ENCODE data around the gene SCAPER.

The SCAPER gene

DNA sequence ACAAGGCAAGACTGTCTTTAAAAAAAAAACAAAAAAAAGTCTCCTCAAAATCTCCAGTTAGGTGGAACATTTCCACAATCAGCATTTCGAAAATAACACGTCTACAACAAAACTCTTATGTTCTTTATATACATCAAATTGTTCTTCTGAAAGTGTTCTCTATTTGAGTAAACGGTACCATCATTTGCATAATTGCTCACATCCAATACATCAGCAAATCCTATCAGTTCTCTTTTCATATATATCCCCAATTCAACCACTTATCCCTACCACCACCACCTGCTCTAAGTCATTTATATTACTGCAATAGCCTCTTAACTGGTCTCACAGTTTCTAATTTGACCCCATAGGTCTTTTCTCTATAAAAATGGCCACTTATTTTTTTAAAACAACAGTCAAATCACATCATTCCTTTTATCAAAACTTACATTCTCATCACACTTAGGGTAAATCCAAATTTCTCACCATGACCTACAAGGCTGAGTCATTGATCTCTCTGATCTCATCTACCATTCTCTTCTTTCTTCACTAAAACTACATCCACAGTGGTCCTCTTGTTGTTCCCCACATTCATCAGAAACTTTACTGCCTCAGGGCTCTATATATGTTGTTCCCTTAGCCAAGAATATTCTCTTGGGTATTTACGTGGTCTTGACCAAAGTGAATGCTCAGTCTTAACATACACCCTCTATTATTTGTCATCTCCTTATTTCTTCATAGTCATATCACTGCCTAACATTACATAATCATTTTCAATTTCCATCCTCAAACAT is 237.0 kb downstream of the SCAPER start:
- DNase-seq (ENCODE audit: low read depth) = no peak

- DNase-seq (ENCODE audit: low read depth) = no peak
These were observed 240.2 kb downstream of the SCAPER start for GRCh38 chr15:76664895-76665294.

- DNase-seq (ENCODE audit: low read depth) = no peak
These were observed 240.7 kb downstream of the SCAPER start for GRCh38 chr15:76664411-76664810.

DNA sequence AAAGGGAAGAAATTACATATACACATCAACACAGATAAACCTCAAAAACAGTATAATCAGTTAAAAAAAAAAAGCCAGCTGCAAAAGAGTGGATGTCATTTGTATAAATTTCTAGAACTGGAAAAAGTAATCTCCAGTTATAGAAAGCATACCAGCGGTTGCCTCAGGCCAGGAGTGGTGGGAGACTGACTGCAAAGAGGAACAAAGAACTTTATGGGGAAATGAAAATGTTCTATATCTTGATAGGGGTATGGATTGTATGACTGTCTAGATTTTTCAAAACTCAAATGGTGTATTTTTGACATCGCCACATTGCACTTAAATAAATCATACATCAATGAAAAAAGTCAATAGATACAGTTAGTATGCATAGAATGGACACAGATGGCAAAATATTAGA is 241.6 kb downstream of the SCAPER start:
- DNase-seq (ENCODE audit: low read depth) = no peak

- no peak for DNase-seq (ENCODE audit: low read depth)
These were observed 256.3 kb downstream of the SCAPER start for GRCh38 chr15:76648732-76649444.

DNA sequence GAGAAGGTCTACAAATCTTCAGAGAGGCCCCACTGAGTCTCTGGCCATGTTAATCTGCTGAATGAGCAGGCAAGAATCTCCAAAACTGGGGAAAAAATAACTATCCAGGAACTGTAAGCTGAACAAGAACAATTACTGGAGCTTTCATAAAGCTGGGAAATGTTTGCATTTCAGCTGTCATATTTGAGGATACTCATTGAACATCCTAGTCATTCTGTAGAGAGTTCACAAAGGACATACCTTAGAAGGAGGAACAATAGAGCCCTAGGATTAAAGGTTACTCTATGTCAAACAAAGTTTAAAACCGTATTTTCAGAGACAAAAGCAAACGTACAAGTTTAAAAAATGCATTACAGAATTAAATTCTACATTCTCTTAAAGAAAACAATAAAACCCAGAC is 257.5 kb downstream of the SCAPER start:
- no peak for DNase-seq (ENCODE audit: low read depth)

DNA sequence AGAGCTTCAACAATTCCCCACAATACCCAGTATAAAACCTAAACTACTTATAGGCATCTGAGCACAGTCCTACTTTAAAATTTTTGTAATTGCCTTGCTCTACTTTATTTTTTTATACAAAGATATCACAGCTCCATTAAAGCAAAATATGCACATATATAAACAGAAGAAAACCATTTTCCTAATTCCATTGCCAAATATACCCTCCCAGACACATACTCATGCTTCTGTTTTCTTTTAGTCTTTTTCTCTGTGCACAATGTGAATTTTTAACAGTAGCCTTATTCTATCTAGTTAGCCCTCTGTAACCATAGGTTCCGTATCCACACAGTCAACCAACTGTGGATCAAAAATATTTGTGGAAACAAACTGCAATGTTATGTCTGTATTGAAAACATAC is 260.5 kb downstream of the SCAPER start:
- DNase-seq (ENCODE audit: low read depth) = no peak

DNA sequence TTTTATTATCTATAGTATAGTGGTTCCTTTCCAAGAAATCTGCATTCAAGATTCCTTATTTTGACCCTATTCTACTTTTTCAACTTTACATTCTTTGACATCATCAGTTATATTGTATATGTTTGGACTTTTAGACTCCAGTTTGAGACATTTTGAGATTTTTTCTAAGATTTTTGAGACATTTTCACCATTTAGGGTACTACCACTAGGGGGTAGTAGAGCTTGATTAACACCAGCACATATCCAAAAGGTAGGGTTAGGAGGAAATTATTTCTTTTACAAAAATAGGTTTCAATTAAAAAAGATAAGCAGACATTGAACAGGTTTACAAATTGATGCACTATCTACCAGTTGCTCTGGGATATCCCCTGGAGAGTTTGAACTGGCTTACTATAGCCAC is 262.5 kb downstream of the SCAPER start:
- DNase-seq (ENCODE audit: low read depth) = no peak

GRCh38 chr15:76637166-76637565 is 268.0 kb downstream of the SCAPER start:
- no peak for DNase-seq (ENCODE audit: low read depth)

DNA sequence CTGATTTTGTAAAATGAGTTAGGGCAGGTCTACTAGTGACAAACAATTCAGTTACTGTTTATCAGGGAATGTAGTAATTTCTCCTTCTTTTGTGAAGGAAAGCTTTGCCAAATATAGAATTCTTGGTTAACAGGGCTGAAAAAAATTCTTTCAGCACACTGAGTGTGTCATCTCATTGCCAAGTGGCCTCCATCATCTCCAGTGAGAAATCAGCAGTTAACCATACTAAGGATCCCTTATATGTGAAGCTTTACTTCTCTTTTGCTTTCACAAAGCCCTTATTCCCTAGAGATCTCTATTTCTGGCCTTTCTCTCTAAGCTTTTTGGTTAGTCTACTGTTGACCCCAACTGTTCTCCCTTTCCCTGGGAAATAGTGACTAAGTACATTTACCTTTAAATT is 269.1 kb downstream of the SCAPER start:
- no peak for DNase-seq (ENCODE audit: low read depth)

- DNase-seq (ENCODE audit: low read depth) = no peak
These were observed 278.5 kb downstream of the SCAPER start for GRCh38 chr15:76626611-76627010.

DNA sequence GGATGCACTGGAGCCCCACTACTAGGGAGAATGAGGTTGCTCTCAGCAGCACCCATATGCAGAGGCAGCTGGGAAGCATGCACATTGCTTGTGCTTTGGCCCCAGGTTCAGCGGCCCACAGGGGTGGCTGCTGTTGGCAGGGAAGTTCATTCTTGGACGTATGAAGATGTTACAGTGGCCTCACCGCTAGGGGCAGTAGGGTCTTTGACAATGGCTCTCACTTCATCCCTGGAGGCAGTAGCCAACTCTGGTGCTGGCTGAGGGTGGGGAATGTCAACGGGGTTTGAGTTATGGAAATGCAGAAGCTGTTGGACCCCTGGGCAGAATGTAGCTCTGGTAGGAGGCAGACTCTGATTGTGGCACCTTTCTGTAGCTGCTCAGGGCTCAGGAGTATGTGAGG is 279.9 kb downstream of the SCAPER start:
- DNase-seq (ENCODE audit: low read depth) = no peak

DNA sequence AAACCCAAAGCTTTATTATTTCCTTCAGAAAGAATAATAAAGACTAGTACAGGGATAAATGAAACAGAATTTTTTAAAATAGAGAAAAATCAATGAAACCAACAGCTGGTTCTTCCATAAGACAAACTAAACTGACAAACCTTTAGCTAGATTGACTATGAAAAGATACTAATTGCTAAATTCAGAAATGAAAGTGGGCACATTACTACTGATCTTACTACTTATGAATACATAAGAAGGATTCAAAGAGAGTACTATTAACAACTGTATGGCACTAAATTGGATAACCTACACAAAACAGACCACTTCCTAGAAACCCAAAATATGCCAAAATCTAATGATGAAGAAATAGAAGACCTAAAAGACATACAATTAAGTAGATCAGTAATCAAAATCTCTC is 290.4 kb downstream of the SCAPER start:
- DNase-seq (ENCODE audit: low read depth) = no peak

DNA sequence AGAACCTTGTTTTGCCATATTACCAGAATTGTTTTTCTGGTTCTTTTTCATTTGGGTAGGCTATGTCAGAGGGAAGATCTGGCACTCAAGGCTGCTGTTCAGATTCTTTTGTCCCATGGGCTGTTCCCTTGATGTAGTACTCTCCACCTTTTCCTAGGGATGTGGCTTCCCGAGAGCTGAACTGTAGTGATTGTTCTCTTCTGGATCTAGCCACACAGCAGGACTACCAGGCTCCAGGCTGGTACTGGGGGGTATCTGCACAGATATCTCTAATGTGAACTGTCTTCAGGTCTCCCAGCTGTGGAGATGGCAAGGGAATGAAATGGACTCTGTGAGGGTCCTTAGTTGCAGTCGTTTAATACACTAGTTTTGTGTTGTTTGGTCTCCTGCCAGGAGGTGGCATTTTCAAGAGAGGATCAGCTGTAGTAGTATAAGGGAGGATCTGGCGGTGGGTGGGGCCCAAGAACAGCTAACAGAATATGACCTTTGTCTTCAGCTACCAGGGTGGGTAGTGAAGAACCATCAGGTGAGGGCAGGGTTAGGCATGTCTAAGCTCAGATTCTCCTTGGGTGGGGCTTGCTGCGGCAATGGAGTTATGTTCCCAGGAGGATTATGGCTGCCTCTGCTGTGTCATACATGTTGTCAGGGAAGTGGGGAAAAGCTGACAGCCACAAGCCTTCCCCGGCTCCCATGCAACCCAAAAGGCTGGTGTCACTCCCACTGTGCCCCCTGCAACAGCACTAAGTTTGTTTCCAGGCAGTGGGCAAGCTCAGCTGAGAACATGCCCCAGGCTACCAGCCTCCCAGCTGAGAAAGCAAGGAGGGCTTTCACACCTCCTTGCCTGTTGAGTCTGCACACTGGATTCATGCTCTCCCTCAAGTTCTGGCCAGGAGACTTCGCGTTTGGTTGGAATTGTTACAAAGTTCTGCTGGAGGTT is 316.1 kb downstream of the SCAPER start:
- no peak for DNase-seq (ENCODE audit: low read depth)

GRCh38 chr15:76585576-76585897 is 319.6 kb downstream of the SCAPER start:
- DNase-seq (ENCODE audit: low read depth) = no peak

DNA sequence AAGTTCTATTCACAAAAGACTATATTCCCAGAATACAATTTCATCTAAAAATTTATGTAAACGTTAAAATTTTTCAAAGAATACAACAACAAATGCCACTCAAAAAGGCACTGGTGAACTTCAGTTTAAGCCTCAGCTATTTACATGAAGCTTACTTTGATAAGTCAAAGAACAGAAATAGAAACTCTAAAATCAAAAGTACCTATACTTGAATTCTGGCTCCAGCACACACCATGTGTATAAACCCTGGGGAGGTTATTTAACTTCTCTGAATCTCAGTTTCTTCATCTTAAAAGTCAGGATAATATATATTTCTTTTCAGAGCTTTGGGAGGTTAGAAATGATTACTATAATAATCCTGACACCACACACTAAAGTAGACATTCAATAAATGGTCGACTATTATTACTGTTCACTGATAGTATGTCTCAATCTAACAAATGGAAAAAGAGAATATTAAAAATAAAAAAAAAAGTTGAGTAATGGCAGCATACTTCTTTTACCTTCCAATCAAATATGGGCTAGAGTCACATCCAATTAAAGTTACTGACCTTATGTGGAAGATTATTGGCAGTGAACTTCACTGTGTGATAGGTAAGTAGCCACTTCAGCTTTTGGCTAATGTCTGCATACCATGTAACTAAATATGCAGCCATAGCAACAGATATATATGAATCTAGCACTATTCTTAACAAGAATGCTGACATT is 320.1 kb downstream of the SCAPER start:
- no peak for DNase-seq (ENCODE audit: low read depth)

DNA sequence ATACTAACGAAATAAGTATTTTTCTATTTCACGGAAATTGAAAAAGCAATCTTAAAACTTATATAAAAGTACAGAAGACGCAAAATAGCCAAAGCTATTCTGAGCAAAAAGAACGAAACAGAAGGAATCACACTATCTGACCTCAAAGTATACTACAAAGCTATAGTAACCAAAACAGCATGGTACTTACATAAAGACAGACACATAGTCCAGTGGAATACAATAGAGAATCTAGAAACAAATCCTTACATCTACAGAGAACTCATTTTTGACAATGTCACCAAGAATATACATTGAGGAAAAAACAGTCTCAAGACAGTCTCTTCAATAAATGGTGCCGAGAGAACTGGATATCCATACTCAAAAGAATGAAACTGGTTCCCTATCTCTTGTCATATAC is 322.6 kb downstream of the SCAPER start:
- DNase-seq (ENCODE audit: low read depth) = no peak

- no peak for DNase-seq (ENCODE audit: low read depth)
These were observed 327.1 kb downstream of the SCAPER start for GRCh38 chr15:76577879-76578512.

DNA sequence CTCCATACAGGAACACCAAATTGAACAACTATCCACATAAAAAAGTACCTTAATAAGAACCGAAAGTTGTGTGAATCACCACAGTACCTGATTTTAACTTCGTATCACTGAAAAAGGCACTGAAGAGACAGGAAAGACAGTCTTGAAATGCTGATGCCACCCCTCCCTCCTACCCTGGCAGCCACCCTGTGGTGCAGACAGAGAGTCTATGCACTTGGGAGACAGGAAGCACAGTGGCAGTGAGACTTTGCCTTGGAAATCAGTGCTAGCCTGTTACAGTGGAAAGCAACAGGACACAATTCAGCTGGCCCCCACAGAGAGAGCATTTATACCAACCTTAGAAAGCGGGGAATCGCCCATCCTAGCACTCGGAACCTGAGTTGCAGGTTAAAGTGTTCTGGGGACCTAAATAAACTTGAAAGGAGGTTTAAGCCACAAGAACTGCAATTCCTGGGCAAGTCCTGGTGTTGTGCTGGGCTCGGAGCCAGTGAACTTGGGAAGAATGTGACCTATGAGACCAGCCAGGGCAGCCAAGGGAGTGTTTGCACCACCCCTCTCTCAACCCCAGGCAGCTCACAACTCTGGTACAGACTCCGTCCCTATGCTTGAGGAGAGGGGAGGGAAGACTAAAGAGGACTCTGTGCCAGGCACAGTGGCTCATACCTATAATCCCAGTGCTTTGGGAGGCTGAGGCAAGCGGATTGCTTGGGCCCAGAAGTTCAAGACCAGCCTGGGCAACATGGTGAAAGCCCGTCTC is 328.4 kb downstream of the SCAPER start:
- DNase-seq (ENCODE audit: low read depth) = no peak

- no peak for DNase-seq (ENCODE audit: low read depth)
These were observed 329.5 kb downstream of the SCAPER start for GRCh38 chr15:76575679-76576078.

DNA sequence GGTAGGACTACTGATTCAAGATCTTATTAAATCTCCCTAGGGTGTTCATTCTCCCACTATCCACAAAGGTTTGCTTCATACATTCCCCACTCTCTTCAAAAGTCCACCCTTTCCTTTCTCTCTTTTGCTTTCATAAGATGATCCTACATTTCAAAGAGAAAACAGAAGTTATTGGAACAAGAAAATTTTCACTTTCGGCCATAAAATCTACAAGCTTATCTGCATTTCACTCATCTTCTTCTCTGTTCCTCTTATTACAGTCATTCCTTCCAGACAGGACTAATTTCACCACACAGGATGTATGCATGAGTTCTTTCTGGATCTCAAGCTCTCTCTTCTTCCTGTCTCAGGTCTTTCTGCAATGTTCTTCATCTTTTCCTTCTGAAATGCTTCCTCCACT is 329.9 kb downstream of the SCAPER start:
- DNase-seq (ENCODE audit: low read depth) = no peak
